ENCODE results near the gene SORD. TPM values are rescaled to one million over a fixed set of nuclear protein-coding genes. Genes with fewer than 3 reads are reported as not detected.
A peak's percentile ranks its signal among the peaks of the same experiment; 100 is the strongest.

SORD gene
- total RNA-seq, 1 experiment from 2014 or later = 116 TPM

DNA sequence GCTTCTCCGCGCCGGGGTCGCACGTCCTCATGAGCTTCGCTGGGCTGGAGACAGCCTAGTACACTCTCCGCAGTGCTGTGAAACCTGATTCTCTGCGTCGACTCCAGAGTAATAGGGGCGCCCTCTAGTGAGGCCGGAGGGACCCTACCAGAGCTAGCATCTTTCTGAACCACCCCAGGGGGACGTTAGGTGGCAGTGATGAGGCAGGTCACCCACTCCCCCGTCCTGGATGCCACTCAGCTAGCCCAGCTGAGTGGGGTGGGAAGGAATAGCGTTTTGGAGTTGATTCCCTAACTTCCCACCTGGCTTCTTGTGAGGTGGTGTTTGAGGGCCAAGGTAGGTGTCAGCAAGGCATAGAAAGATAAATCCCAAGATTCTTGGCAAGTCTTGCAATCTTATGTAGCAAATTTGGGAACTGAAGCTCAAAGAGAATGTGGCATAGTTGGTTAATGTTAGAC lies 95.2 kb downstream of the SORD start:
- TF ChIP-seq CEBPB (IDR thresholded peaks at IDR 0.05; ENCODE audit: low read depth) (no peak), RAD21 (IDR thresholded peaks at IDR 0.05; ENCODE audit: low read depth) (peak; percentile 79)
- TF ChIP-seq, protein P1, sequence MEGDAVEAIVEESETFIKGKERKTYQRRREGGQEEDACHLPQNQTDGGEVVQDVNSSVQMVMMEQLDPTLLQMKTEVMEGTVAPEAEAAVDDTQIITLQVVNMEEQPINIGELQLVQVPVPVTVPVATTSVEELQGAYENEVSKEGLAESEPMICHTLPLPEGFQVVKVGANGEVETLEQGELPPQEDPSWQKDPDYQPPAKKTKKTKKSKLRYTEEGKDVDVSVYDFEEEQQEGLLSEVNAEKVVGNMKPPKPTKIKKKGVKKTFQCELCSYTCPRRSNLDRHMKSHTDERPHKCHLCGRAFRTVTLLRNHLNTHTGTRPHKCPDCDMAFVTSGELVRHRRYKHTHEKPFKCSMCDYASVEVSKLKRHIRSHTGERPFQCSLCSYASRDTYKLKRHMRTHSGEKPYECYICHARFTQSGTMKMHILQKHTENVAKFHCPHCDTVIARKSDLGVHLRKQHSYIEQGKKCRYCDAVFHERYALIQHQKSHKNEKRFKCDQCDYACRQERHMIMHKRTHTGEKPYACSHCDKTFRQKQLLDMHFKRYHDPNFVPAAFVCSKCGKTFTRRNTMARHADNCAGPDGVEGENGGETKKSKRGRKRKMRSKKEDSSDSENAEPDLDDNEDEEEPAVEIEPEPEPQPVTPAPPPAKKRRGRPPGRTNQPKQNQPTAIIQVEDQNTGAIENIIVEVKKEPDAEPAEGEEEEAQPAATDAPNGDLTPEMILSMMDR (IDR thresholded peaks at IDR 0.05 in 2 of 3, conservative IDR thresholded peaks at IDR 0.05 in 1 of 3; ENCODE audit: borderline replicate concordance in 1 of 3, insufficient read depth in 1 of 3, low read depth in 2 of 3, low read length in 2 of 3) = peak; percentile 99 to 100 (median 99)
- no peaks in the 10 kb centered on the region for H3K9me2 ChIP-seq (ENCODE audit: insufficient read depth)
- H3K4me3 ChIP-seq (replicated peaks in 1 of 2; ENCODE audit: low read depth in 1 of 2, low read length in 2 of 2) = no peak overlapping the region
- H3K4me1 ChIP-seq (ENCODE audit: control insufficient read depth in 1 of 2, insufficient read depth in 2 of 2, low read length in 2 of 2) = peaks cover 2 to 16% of the 10 kb centered on the region in 2 experiments; a peak in 3 of 4 replicates
- ATAC-seq (peak; percentile 99), DNase-seq (ENCODE audit: low read depth, low spot score) (peak; percentile 75)
- no peaks in the 10 kb centered on the region for H3K9me3 ChIP-seq (ENCODE audit: control insufficient read depth in 1 of 2, insufficient read depth in 1 of 2, low read depth in 1 of 2, low read length in 2 of 2)
- H3K27me3 ChIP-seq (ENCODE audit: insufficient read depth, low read length) = no peaks in the 10 kb centered on the region
- H4K20me1 ChIP-seq (ENCODE audit: insufficient read depth) = no peaks in the 10 kb centered on the region
- POLR2A ChIA-PET = interaction anchor here (1.4 kb wide), 1 partner anchor 12 kb away, joined by 3 read pairs; the partner anchor contains the start of gene DUOX1
- intact Hi-C loops (cut with micrococcal nuclease) = no loop called here
- RAD21 ChIA-PET (ENCODE audit: low non-redundant PET in 1 of 2, low total read pairs in 2 of 2, uncharacterized antibody in 2 of 2, unreplicated experiment in 2 of 2) = interaction anchor here (0.6 to 1.1 kb wide), 2 partner anchors 9 kb away, joined by 3 to 4 read pairs; no protein-coding TSS in a partner anchor
- no TSS peak for BruUV-seq (replicated peaks)
- no peak overlapping the region for H3K27ac ChIP-seq (ENCODE audit: low read depth, low read length)
- peak overlapping the region; percentile 34 for H3K4me2 ChIP-seq (ENCODE audit: low read length)
- CTCF ChIA-PET = interaction anchor here (0.5 to 1.9 kb wide), 27 partner anchors 9 to 476 kb away, joined by 3 to 60 read pairs (median 6); partner anchors contain the start of genes DUOX1 and DUOXA1
- no peak overlapping the region for H3K9ac ChIP-seq (ENCODE audit: low read length)
- no peak overlapping the region for H2AFZ ChIP-seq (ENCODE audit: low read depth, low read length, poor library complexity, severe bottlenecking)
- H3K79me2 ChIP-seq (ENCODE audit: insufficient read depth, low read length) = no peaks in the 10 kb centered on the region
- H3K36me3 ChIP-seq (ENCODE audit: control insufficient read depth in 1 of 2, insufficient read depth in 2 of 2, low read length in 2 of 2) = no peaks in the 10 kb centered on the region

DNA sequence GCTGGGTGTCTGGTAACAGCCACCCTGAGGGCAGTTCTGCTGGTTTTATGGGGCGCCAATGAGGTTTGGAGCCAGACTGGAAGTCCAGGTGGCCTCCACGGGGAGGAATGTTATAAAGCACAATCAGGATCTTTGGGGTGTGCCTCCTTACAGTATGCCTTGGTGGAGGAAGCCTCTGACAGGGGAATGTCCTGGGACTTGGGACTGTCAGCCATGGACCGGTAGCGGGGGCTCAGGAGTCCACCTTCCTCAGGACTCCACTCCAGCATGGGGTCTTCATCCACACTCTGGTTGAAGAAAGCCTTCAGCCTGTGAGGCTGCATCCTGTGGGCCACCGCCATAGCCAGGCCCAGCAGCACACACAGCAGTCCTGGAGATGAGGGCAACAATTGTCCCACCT lies 96.0 kb downstream of the SORD start:
- Histone ChIP-seq H3K9me2 (ENCODE audit: insufficient read depth) (no peaks in the 10 kb centered on the region), H3K9me3 (ENCODE audit: control insufficient read depth in 1 of 2, insufficient read depth in 1 of 2, low read depth in 1 of 2, low read length in 2 of 2) (no peaks in the 10 kb centered on the region), H3K4me3 (replicated peaks in 1 of 2; ENCODE audit: low read depth in 1 of 2, low read length in 2 of 2) (no peak overlapping the region), H3K4me2 (ENCODE audit: low read length) (no peak overlapping the region), H3K36me3 (ENCODE audit: control insufficient read depth in 1 of 2, insufficient read depth in 2 of 2, low read length in 2 of 2) (no peaks in the 10 kb centered on the region), H3K9ac (ENCODE audit: low read length) (no peak overlapping the region), H4K20me1 (ENCODE audit: insufficient read depth) (no peaks in the 10 kb centered on the region), H3K27ac (ENCODE audit: low read depth, low read length) (no peak overlapping the region), H3K4me1 (ENCODE audit: control insufficient read depth in 1 of 2, insufficient read depth in 2 of 2, low read length in 2 of 2) (peaks cover 2 to 16% of the 10 kb centered on the region in 2 experiments; a peak in 3 of 4 replicates), H2AFZ (ENCODE audit: low read depth, low read length, poor library complexity, severe bottlenecking) (no peak overlapping the region), H3K27me3 (ENCODE audit: insufficient read depth, low read length) (no peaks in the 10 kb centered on the region), H3K79me2 (ENCODE audit: insufficient read depth, low read length) (no peaks in the 10 kb centered on the region)
- POLR2A ChIA-PET = no interaction called here
- DNase-seq (ENCODE audit: low read depth, low spot score) (no peak), ATAC-seq (no peak)
- RAD21 ChIA-PET (ENCODE audit: low non-redundant PET in 1 of 2, low total read pairs in 2 of 2, uncharacterized antibody in 2 of 2, unreplicated experiment in 2 of 2) = no interaction called here
- CTCF ChIA-PET = interaction anchor here (1.0 to 1.9 kb wide), 9 partner anchors 8 to 475 kb away, joined by 3 to 60 read pairs (median 9); partner anchors contain the start of genes DUOX1 and DUOXA1
- intact Hi-C loops (cut with micrococcal nuclease) = no loop called here
- no TSS peak for BruUV-seq (replicated peaks)
- TF ChIP-seq, protein P2, sequence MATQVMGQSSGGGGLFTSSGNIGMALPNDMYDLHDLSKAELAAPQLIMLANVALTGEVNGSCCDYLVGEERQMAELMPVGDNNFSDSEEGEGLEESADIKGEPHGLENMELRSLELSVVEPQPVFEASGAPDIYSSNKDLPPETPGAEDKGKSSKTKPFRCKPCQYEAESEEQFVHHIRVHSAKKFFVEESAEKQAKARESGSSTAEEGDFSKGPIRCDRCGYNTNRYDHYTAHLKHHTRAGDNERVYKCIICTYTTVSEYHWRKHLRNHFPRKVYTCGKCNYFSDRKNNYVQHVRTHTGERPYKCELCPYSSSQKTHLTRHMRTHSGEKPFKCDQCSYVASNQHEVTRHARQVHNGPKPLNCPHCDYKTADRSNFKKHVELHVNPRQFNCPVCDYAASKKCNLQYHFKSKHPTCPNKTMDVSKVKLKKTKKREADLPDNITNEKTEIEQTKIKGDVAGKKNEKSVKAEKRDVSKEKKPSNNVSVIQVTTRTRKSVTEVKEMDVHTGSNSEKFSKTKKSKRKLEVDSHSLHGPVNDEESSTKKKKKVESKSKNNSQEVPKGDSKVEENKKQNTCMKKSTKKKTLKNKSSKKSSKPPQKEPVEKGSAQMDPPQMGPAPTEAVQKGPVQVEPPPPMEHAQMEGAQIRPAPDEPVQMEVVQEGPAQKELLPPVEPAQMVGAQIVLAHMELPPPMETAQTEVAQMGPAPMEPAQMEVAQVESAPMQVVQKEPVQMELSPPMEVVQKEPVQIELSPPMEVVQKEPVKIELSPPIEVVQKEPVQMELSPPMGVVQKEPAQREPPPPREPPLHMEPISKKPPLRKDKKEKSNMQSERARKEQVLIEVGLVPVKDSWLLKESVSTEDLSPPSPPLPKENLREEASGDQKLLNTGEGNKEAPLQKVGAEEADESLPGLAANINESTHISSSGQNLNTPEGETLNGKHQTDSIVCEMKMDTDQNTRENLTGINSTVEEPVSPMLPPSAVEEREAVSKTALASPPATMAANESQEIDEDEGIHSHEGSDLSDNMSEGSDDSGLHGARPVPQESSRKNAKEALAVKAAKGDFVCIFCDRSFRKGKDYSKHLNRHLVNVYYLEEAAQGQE (IDR thresholded peaks at IDR 0.05; ENCODE audit: low read depth) = no peak
- TF ChIP-seq JUND (IDR thresholded peaks at IDR 0.05) = no peak
- no peak for TF ChIP-seq ZFX (IDR thresholded peaks at IDR 0.05)
- no peak for TF ChIP-seq TCF7L2 (IDR thresholded peaks at IDR 0.05; ENCODE audit: borderline replicate concordance, extremely low read depth, insufficient read depth, insufficient read length)
- no peak for TF ChIP-seq EZH2phosphoT487 (IDR thresholded peaks at IDR 0.05; ENCODE audit: borderline replicate concordance)
- no peak for TF ChIP-seq POLR2AphosphoS5 (IDR thresholded peaks at IDR 0.05; ENCODE audit: low read depth, low read length)
- TF ChIP-seq SIN3A (IDR thresholded peaks at IDR 0.05; ENCODE audit: low read depth) = no peak
- TF ChIP-seq FOSL1 (IDR thresholded peaks at IDR 0.05; ENCODE audit: low read depth) = no peak
- no peak for TF ChIP-seq CBX3 (IDR thresholded peaks at IDR 0.05; ENCODE audit: low read depth)
- TF ChIP-seq MAX (IDR thresholded peaks at IDR 0.05) = no peak

Data from HCT116 (cell line).